ENCODE data around the gene DYRK1B.

GRCh38 chr19:39867952-39868351 lies 34.0 kb upstream of the DYRK1B start:
- no peak for TF ChIP-seq CTCF (optimal IDR thresholded peaks at IDR 0.05 in 1 of 3, IDR thresholded peaks at IDR 0.05 in 1 of 3, conservative IDR thresholded peaks at IDR 0.05 in 1 of 3; ENCODE audit: extremely low read depth in 1 of 3, insufficient read depth in 2 of 3, low read length in 3 of 3)
- TF ChIP-seq EZH2 (IDR thresholded peaks at IDR 0.05; ENCODE audit: low read length) = no peak

All from keratinocyte (primary cell).